ENCODE data around the gene GAB2.
"Not testable (repeated sequence)": the region's sequence is repeated elsewhere in the genome, so short reads cannot be mapped to it uniquely, and the experiment has no call there.

GAB2 gene

DNA sequence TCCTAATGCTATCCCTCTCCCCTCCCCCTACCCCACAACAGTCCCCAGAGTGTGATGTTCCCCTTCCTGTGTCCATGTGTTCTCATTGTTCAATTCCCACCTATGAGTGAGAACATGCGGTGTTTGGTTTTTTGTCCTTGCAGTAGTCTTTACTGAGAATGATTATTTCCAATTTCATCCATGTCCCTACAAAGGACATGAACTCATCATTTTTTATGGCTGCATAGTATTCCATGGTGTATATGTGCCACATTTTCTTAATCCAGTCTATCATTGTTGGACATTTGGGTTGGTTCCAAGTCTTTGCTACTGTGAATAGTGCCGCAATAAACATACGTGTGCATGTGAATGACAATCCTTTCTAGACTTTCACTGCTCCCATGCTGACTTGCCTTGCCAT, 241.8 kb downstream of the GAB2 start:
- not testable (repeated sequence) for DNase-seq

DNA sequence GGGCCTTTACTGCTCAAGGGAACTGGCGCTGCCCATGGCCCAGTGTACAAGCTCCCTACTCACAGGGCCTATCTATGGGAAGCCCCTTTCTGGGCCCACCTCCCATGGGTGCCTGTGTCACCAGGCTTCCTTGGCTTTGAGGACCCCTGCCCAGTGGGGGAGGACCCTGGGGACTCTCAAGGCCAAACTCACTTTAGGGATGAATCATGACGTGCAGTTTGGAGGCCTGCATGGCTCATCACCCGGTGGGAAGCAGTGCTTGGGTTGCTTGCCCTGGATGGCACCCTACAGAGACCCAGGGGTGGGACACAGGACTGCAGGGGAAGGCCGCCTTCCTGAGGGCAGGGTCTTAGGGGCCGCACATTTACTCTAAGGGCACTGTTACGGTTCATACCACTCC, 245.7 kb downstream of the GAB2 start:
- no peak for DNase-seq

GRCh38 chr11:78170874-78171549, 246.6 kb downstream of the GAB2 start:
- no peak for DNase-seq

- DNase-seq = no peak
Observed at GRCh38 chr11:78170413-78170812, 247.2 kb downstream of the GAB2 start.

GRCh38 chr11:78168539-78169477, 248.8 kb downstream of the GAB2 start:
- DNase-seq = no peak

DNA sequence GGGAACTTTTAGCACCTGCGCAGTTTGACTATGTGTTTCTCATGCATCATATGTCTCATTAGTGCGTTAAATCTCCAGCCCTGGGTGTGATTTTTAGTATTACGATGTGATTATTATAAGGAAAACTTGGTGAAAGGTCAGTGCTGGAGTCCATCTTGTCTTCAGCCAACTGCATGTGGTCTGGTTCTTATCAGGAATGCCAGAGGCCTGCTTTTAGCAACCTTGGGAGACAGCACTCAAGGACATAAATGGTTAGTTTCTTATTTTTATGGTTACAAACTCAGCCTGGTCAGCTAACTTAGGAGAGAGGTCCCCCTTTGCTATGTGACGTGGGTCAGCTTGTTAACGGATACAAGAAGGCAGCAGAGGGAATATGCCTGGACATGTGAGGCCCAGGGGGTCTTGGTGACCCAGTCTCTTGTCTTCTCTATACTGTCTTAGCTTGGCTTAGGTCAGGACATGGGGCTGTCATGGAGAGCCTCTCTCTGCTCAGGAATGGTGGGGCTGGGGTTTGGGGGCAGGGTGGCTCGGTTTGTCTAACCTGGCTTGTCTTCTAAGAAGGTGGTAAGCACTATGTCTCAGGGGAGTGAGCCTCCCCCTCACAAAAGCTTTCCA, 250.7 kb downstream of the GAB2 start:
- no peak for DNase-seq

Measured in NCI-H1417 (cell line).